Liver (tissue), 9 donors: ENCODE results near the gene CX3CR1. TPM values are rescaled to one million over a fixed set of nuclear protein-coding genes. Genes with fewer than 3 reads are reported as not detected.

Experiments
- DNase-seq: peaks from one replicate; pipeline ENCODE4 v3.0.0-alpha.2; 2017; ENCODE audit warnings: low spot score
- H3K27ac ChIP-seq, 2 donors: one replicate each; pipeline ENCODE4 v1.7.0; 2013; ENCODE audit warnings: inconsistent platforms in 2 of 2, low read length in 2 of 2, control low read depth in 1 of 2, low read depth in 1 of 2, mild to moderate bottlenecking in 1 of 2
- H3K27me3 ChIP-seq, 4 donors: one replicate each; pipeline versions ENCODE4 v1.6.1 to v1.7.0; 2013; ENCODE audit warnings: low read length in 3 of 4, inconsistent platforms in 1 of 4, mild to moderate bottlenecking in 1 of 4, moderate library complexity in 1 of 4; ENCODE audit not compliant: control insufficient read depth in 4 of 4, insufficient read depth in 4 of 4
- H3K36me3 ChIP-seq, 4 donors: one replicate each; pipeline versions ENCODE4 v1.6.1 to v1.7.0; 2013; ENCODE audit warnings: low read length in 3 of 4, mild to moderate bottlenecking in 3 of 4, low read depth in 1 of 4, moderate library complexity in 1 of 4; ENCODE audit not compliant: control insufficient read depth in 4 of 4, insufficient read depth in 3 of 4
- H3K4me1 ChIP-seq, 4 donors: one replicate each; pipeline versions ENCODE4 v1.6.1 to v1.7.0; 2013; ENCODE audit warnings: low read length in 3 of 4, mild to moderate bottlenecking in 3 of 4, moderate library complexity in 1 of 4; ENCODE audit not compliant: control insufficient read depth in 4 of 4, insufficient read depth in 4 of 4
- H3K4me3 ChIP-seq, 3 donors: one replicate each; pipeline versions ENCODE4 v1.6.1 to v1.7.0; 2013; ENCODE audit warnings: low read length in 3 of 3, control low read depth in 1 of 3, low read depth in 1 of 3, mild to moderate bottlenecking in 1 of 3
- H3K9ac ChIP-seq, 2 donors: one replicate each; pipeline ENCODE4 v1.7.0; 2013; ENCODE audit warnings: low read length in 2 of 2, mild to moderate bottlenecking in 2 of 2, moderate library complexity in 2 of 2, control low read depth in 1 of 2, low read depth in 1 of 2
- H3K9me3 ChIP-seq, 4 donors: one replicate each; pipeline versions ENCODE4 v1.6.1 to v1.7.0; 2013; ENCODE audit warnings: low read length in 3 of 4; ENCODE audit not compliant: control insufficient read depth in 4 of 4
- EGR1 ChIP-seq, 2 donors: IDR thresholded peaks; 2 replicates each; pipeline ENCODE4 v1.6.1; 2016 to 2018; ENCODE audit warnings: antibody characterized with exemption in 2 of 2, low read depth in 2 of 2
- FOXA1 ChIP-seq: IDR thresholded peaks from 2 replicates; pipeline ENCODE4 v1.6.1; 2016; ENCODE audit warnings: antibody characterized with exemption
- FOXA2 ChIP-seq: IDR thresholded peaks from 2 replicates; pipeline ENCODE4 v1.6.1; 2016; ENCODE audit warnings: antibody characterized with exemption
- GABPA ChIP-seq, 2 donors: IDR thresholded peaks in 1 of 2; conservative IDR thresholded peaks in 1 of 2; 2 replicates each; pipeline ENCODE4 v1.6.1; 2016; ENCODE audit warnings: antibody characterized with exemption in 2 of 2, mild to moderate bottlenecking in 1 of 2, moderate library complexity in 1 of 2
- HNF4A ChIP-seq, 2 donors: conservative IDR thresholded peaks; 2 replicates each; pipeline ENCODE4 v1.6.1; 2016; ENCODE audit warnings: antibody characterized with exemption in 2 of 2, mild to moderate bottlenecking in 2 of 2
- HNF4G ChIP-seq: IDR thresholded peaks from 2 replicates; pipeline ENCODE4 v1.6.1; 2016; ENCODE audit warnings: antibody characterized with exemption
- JUND ChIP-seq, 2 donors: IDR thresholded peaks; 2 replicates each; pipeline ENCODE4 v1.6.1; 2016; ENCODE audit warnings: antibody characterized with exemption in 2 of 2
- NR2F2 ChIP-seq: IDR thresholded peaks from 2 replicates; pipeline ENCODE4 v1.6.1; 2016; ENCODE audit warnings: antibody characterized with exemption
- RAD21 ChIP-seq, 2 donors: IDR thresholded peaks; 2 replicates each; pipeline ENCODE4 v1.6.1; 2016; ENCODE audit warnings: antibody characterized with exemption in 2 of 2, mild to moderate bottlenecking in 2 of 2
- RXRA ChIP-seq, 2 donors: IDR thresholded peaks; 2 replicates each; pipeline ENCODE4 v1.6.1; 2017 to 2018; ENCODE audit warnings: antibody characterized with exemption in 2 of 2, mild to moderate bottlenecking in 1 of 2
- SP1 ChIP-seq: IDR thresholded peaks from 2 replicates; pipeline ENCODE4 v1.6.1; 2018; ENCODE audit warnings: antibody characterized with exemption, mild to moderate bottlenecking
- TAF1 ChIP-seq: conservative IDR thresholded peaks from 2 replicates; pipeline ENCODE4 v1.6.1; 2016; ENCODE audit warnings: antibody characterized with exemption, mild to moderate bottlenecking
- YY1 ChIP-seq: IDR thresholded peaks from 2 replicates; pipeline ENCODE4 v1.6.1; 2016; ENCODE audit warnings: antibody characterized with exemption, mild to moderate bottlenecking
- WGBS: extraction: QIAGEN DNeasy Blood & Tissue Kit; methylation state at CpG from one replicate; pipeline ENCODE4 v1.1.7; 2013; 5-methylcytosine and 5-hydroxymethylcytosine counted together
- polyA plus RNA-seq, 2 donors: library from polyadenylated mRNA; stranded (reverse) in 1 of 2; unstranded in 1 of 2; fragments of 200-250 nt in 1 of 2; fragments of >200 nt in 1 of 2; fragmentation: Nextera tagmentation in 1 of 2; extraction: Ambion mirVana in 1 of 2; gene quantifications; one replicate each; pipeline versions ENCODE4 v1.2.1 to v1.2.3, GENCODE V29; 2013 to 2015
- total RNA-seq, 2 donors: library from RNA; depleted of rRNA; stranded (reverse); fragments of >200 nt; gene quantifications; one replicate each; pipeline ENCODE4 v1.2.3, GENCODE V29; 2014
- TF ChIP-seq, protein P1 (sequence below): IDR thresholded peaks from 2 replicates; pipeline ENCODE4 v1.6.1; 2016; ENCODE audit warnings: antibody characterized with exemption
- TF ChIP-seq, protein P2 (sequence below): fragments of 150-350 bp; IDR thresholded peaks from 2 replicates; pipeline ENCODE4 v1.5.1; 2017; ENCODE audit warnings: improper control_type of control experiment, low read depth, low read length; ENCODE audit not compliant: missing input control
- TF ChIP-seq, protein P3 (sequence below): IDR thresholded peaks from 2 replicates; pipeline ENCODE4 v1.6.1; 2016; ENCODE audit warnings: antibody characterized with exemption, mild to moderate bottlenecking
- TF ChIP-seq, protein P4 (sequence below): IDR thresholded peaks from 2 replicates; pipeline ENCODE4 v1.6.1; 2016; ENCODE audit warnings: antibody characterized with exemption
- TF ChIP-seq, protein P5 (sequence below): IDR thresholded peaks from 2 replicates; pipeline ENCODE4 v1.6.1; 2016; ENCODE audit warnings: antibody characterized with exemption
- donor health status: healthy.
- donor health status: healthy.
- donor health status: healthy.
- donor health status: healthy.
- donor health status: healthy.

CX3CR1 gene
- total and polyA plus RNA-seq, 4 donors, result 0.33 to 1.9 (median 0.55) TPM

DNA sequence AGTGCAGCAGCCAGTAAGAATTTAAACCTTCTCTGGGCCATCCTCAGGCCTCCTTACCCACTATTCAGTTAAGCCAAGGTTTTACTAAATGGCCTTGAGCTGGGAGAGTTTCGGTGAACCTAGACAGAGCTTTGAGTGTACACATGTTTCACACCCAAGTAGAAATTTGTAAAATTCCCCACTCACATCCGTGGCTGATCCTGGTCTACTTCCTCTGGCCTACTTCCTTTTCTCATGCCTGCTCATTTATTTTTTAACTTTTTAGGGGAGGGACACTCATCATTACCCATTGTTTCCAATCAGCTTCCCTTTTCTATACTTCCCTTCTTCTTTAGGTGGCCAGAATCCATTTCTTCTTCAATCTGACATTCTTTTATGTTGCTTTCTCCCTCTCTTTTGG is 7.6 kb downstream of the CX3CR1 start:
- no peaks in the 10 kb centered on the region for H3K27me3 ChIP-seq
- no peaks in the 10 kb centered on the region for H3K4me1 ChIP-seq
- TF ChIP-seq GABPA (IDR thresholded peaks at IDR 0.05 in 1 of 2, conservative IDR thresholded peaks at IDR 0.05 in 1 of 2), result no peak
- no peak for TF ChIP-seq NR2F2
- TF ChIP-seq FOXA1, result no peak
- TF ChIP-seq RXRA (IDR thresholded peaks at IDR 0.05), result no peak
- H3K9me3 ChIP-seq, result no peaks in the 10 kb centered on the region
- H3K9ac ChIP-seq, result no peak overlapping the region
- WGBS, result 66% methylated on average over 2 of the region's 2 CpGs
- no peak overlapping the region for H3K27ac ChIP-seq
- H3K4me3 ChIP-seq, result no peak overlapping the region
- H3K36me3 ChIP-seq, result no peaks in the 10 kb centered on the region
- no peak for DNase-seq

DNA sequence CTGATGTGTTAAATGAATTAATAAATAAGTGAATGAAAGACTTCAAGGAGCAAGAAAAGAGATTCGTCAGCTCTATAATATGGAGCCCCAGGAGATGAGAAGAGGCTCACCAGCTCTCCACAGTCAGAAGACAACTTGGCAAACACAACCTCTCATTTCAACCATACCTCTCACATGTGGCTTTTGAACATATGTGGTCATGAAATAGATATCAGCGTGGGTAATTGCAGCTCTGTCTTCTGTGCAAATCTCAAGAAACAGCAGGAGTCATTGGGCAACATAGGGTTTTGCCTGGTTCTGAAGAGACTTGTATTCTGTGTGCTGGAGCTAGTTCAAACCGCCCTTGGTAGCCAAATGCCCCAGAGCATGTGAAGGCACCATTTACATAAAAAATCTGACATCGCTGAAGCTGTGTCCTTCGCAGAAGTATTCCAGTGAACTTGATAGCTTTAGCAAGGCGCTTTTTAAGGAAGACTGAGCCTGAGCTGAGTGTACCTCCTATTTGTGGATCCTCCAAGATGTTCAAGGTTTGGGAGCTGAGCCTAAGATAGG is 8.4 kb downstream of the CX3CR1 start:
- H3K9ac ChIP-seq, result no peak overlapping the region
- no peak overlapping the region for H3K27ac ChIP-seq
- DNase-seq, result no peak
- no peaks in the 10 kb centered on the region for H3K36me3 ChIP-seq
- WGBS, result 94% methylated on average over 6 of the region's 6 CpGs
- TF ChIP-seq HNF4G (no peak), GABPA (IDR thresholded peaks at IDR 0.05 in 1 of 2, conservative IDR thresholded peaks at IDR 0.05 in 1 of 2) (no peak), RXRA (IDR thresholded peaks at IDR 0.05) (no peak)
- TF ChIP-seq, protein P1, sequence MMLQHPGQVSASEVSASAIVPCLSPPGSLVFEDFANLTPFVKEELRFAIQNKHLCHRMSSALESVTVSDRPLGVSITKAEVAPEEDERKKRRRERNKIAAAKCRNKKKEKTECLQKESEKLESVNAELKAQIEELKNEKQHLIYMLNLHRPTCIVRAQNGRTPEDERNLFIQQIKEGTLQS, result no peak
- H3K9me3 ChIP-seq, result no peaks in the 10 kb centered on the region
- no peak overlapping the region for H3K4me3 ChIP-seq
- H3K4me1 ChIP-seq, result no peaks in the 10 kb centered on the region
- no peaks in the 10 kb centered on the region for H3K27me3 ChIP-seq

GRCh38 chr3:39269528-39269927 is 10.3 kb downstream of the CX3CR1 start:
- Histone ChIP-seq H3K36me3 (no peaks in the 10 kb centered on the region), H3K9ac (no peak overlapping the region), H3K27me3 (no peaks in the 10 kb centered on the region), H3K27ac (no peak overlapping the region), H3K4me1 (no peaks in the 10 kb centered on the region), H3K9me3 (no peaks in the 10 kb centered on the region), H3K4me3 (no peak overlapping the region)
- TF ChIP-seq TAF1, result no peak
- TF ChIP-seq NR2F2, result no peak
- TF ChIP-seq RAD21 (IDR thresholded peaks at IDR 0.05), result no peak
- TF ChIP-seq, protein P2, sequence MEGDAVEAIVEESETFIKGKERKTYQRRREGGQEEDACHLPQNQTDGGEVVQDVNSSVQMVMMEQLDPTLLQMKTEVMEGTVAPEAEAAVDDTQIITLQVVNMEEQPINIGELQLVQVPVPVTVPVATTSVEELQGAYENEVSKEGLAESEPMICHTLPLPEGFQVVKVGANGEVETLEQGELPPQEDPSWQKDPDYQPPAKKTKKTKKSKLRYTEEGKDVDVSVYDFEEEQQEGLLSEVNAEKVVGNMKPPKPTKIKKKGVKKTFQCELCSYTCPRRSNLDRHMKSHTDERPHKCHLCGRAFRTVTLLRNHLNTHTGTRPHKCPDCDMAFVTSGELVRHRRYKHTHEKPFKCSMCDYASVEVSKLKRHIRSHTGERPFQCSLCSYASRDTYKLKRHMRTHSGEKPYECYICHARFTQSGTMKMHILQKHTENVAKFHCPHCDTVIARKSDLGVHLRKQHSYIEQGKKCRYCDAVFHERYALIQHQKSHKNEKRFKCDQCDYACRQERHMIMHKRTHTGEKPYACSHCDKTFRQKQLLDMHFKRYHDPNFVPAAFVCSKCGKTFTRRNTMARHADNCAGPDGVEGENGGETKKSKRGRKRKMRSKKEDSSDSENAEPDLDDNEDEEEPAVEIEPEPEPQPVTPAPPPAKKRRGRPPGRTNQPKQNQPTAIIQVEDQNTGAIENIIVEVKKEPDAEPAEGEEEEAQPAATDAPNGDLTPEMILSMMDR, result no peak
- no peak for TF ChIP-seq JUND (IDR thresholded peaks at IDR 0.05)
- TF ChIP-seq EGR1 (IDR thresholded peaks at IDR 0.05; ENCODE audit: low read depth in 2 of 2), result no peak
- TF ChIP-seq, protein P3, sequence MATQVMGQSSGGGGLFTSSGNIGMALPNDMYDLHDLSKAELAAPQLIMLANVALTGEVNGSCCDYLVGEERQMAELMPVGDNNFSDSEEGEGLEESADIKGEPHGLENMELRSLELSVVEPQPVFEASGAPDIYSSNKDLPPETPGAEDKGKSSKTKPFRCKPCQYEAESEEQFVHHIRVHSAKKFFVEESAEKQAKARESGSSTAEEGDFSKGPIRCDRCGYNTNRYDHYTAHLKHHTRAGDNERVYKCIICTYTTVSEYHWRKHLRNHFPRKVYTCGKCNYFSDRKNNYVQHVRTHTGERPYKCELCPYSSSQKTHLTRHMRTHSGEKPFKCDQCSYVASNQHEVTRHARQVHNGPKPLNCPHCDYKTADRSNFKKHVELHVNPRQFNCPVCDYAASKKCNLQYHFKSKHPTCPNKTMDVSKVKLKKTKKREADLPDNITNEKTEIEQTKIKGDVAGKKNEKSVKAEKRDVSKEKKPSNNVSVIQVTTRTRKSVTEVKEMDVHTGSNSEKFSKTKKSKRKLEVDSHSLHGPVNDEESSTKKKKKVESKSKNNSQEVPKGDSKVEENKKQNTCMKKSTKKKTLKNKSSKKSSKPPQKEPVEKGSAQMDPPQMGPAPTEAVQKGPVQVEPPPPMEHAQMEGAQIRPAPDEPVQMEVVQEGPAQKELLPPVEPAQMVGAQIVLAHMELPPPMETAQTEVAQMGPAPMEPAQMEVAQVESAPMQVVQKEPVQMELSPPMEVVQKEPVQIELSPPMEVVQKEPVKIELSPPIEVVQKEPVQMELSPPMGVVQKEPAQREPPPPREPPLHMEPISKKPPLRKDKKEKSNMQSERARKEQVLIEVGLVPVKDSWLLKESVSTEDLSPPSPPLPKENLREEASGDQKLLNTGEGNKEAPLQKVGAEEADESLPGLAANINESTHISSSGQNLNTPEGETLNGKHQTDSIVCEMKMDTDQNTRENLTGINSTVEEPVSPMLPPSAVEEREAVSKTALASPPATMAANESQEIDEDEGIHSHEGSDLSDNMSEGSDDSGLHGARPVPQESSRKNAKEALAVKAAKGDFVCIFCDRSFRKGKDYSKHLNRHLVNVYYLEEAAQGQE, result no peak
- TF ChIP-seq, protein P1, result no peak
- TF ChIP-seq, protein P4, sequence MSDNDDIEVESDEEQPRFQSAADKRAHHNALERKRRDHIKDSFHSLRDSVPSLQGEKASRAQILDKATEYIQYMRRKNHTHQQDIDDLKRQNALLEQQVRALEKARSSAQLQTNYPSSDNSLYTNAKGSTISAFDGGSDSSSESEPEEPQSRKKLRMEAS, result no peak
- TF ChIP-seq, protein P5, sequence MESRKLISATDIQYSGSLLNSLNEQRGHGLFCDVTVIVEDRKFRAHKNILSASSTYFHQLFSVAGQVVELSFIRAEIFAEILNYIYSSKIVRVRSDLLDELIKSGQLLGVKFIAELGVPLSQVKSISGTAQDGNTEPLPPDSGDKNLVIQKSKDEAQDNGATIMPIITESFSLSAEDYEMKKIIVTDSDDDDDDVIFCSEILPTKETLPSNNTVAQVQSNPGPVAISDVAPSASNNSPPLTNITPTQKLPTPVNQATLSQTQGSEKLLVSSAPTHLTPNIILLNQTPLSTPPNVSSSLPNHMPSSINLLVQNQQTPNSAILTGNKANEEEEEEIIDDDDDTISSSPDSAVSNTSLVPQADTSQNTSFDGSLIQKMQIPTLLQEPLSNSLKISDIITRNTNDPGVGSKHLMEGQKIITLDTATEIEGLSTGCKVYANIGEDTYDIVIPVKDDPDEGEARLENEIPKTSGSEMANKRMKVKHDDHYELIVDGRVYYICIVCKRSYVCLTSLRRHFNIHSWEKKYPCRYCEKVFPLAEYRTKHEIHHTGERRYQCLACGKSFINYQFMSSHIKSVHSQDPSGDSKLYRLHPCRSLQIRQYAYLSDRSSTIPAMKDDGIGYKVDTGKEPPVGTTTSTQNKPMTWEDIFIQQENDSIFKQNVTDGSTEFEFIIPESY, result no peak
- no peak for TF ChIP-seq FOXA1
- TF ChIP-seq GABPA (IDR thresholded peaks at IDR 0.05 in 1 of 2, conservative IDR thresholded peaks at IDR 0.05 in 1 of 2), result no peak
- TF ChIP-seq RXRA (IDR thresholded peaks at IDR 0.05), result no peak
- TF ChIP-seq YY1, result no peak
- no peak for TF ChIP-seq HNF4A (conservative IDR thresholded peaks at IDR 0.05)
- no peak for TF ChIP-seq SP1
- TF ChIP-seq HNF4G, result no peak
- no peak for TF ChIP-seq FOXA2
- DNase-seq, result peak; percentile 1
- WGBS, result 83% methylated on average over 4 of the region's 4 CpGs
